ENCODE data around the gene SMIM33.
"Not testable (repeated sequence)": the region's sequence is repeated elsewhere in the genome, so short reads cannot be mapped to it uniquely, and the experiment has no call there.

SMIM33 gene

DNA sequence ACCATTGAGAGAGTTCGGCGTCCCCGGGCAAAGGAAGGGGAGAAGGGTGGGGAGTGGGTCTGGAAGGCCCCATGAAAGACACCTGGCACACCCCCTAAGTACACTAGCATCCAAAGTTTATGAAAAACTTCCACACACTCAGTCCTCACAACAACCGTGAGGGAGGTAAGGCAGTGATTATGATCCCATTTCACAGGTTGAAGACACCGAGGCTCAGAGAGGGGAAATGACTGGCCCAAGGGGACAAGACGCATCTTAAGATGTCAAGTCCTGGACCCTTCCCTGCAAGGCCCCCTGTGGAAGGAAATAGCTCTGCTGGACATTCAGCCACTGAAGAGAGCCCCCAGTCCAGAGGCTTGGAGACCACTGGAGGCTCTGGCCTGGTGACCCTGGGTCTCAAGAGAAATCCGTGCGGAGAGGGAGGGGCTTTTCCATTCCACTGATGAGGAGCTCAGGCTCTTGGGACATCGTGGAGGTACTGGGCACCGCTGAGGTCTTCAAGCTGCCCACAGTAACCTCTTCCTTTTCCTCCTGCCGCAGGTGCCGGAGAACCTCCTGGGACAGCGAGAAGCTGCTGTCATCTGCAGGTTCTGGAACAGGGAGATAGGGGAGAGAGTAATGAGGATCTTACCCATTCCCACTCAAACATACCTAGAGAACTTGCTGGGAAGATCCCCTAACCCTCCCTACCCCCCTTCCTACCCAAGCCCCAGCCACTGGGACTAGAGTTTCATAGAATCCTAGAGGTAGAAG lies 5.2 kb downstream of the SMIM33 start:
- DNase-seq (ENCODE audit: low read depth): no peak
- no peak overlapping the region for H3K4me3 ChIP-seq (ENCODE audit: low read depth, low read length)
- TF ChIP-seq, protein P1, sequence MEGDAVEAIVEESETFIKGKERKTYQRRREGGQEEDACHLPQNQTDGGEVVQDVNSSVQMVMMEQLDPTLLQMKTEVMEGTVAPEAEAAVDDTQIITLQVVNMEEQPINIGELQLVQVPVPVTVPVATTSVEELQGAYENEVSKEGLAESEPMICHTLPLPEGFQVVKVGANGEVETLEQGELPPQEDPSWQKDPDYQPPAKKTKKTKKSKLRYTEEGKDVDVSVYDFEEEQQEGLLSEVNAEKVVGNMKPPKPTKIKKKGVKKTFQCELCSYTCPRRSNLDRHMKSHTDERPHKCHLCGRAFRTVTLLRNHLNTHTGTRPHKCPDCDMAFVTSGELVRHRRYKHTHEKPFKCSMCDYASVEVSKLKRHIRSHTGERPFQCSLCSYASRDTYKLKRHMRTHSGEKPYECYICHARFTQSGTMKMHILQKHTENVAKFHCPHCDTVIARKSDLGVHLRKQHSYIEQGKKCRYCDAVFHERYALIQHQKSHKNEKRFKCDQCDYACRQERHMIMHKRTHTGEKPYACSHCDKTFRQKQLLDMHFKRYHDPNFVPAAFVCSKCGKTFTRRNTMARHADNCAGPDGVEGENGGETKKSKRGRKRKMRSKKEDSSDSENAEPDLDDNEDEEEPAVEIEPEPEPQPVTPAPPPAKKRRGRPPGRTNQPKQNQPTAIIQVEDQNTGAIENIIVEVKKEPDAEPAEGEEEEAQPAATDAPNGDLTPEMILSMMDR (IDR thresholded peaks at IDR 0.05; ENCODE audit: low read depth, low read length, missing control alignments): no peak

DNA sequence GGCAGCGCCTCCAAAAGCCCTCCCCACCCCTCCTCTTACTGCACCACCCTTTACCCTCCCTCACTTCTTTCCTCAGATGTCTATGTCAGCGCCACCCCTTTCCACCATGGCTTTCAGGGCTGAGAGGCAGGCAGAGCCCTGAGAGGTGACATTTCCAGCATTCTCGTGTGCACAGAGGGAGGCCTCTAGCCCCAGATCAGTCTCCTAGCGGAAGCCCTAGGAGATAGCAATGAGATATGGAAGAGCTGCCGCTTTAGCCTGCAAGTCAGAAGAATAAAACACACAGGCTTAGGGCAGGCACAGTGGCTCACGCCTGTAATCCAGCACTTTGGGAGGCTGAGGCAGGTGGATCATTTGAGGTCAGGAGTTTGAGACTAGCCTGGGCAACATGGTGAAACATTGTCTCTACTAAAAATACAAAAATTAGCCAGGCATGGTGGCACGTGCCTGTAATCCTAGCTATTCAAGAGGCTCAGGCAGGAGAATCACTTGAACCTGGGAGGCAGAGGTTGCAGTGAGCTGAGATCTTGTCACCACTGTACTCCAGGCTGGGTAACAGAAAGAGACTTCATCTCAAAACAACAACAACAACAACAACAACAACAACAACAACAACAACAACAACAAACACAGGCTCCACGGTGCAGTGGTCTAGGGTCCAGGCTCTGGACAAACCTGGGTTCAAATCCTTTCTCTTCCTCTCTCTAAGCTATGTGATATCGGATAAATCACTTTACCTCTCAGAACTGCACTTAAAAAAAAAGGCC lies 8.0 kb downstream of the SMIM33 start:
- DNase-seq (ENCODE audit: low read depth); H3K4me3 ChIP-seq (ENCODE audit: low read depth, low read length): not testable (repeated sequence)

DNA sequence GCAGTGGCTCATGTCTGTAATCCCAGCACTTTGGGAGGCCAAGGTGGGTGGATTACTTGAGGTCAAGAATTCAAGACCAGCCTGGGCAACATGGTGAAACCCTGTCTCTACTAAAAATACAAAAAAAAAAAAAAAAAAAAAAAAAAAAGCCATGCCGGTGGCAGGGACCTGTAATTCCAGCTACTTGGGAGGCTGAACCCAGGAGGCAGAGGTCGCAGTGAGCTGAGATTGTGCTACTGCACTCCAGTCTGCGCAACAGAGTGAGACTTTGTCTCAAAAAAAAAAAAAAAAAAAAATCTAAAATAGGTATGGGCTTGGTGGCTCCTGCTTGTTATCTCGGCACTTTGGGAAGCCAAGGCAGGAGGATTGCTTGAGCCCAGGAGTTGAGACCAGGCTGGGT lies 8.9 kb downstream of the SMIM33 start:
- DNase-seq (ENCODE audit: low read depth): not testable (repeated sequence)

DNA sequence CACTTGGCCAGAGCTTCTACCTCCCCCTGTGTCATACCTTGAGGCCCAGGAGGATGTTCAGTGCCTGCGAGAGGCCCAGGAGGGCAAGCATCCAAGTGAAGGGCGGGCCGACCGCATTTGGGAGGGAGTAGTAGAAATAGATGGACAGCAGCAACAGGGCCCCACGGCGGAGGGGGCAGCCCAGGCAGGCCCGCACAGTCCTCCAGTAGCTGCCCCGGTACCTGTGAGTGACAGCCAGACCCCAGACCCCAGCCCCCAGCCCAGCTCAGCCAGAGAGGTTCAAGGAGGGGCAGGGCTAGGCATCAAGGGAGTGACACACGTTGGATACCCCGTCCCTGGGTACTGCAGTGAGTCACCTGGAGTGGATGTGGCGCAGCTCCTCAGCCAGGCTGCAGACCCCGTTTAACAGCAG lies 10.3 kb downstream of the SMIM33 start:
- DNase-seq (ENCODE audit: low read depth): no peak
- no peak overlapping the region for H3K4me3 ChIP-seq (ENCODE audit: low read depth, low read length)
- TF ChIP-seq, protein P1 (IDR thresholded peaks at IDR 0.05; ENCODE audit: low read depth, low read length, missing control alignments): no peak

More for the DNA sequence above, 8.9 kb downstream of the SMIM33 start:
- not testable (repeated sequence) for H3K4me3 ChIP-seq (ENCODE audit: low read depth, low read length)

DNA sequence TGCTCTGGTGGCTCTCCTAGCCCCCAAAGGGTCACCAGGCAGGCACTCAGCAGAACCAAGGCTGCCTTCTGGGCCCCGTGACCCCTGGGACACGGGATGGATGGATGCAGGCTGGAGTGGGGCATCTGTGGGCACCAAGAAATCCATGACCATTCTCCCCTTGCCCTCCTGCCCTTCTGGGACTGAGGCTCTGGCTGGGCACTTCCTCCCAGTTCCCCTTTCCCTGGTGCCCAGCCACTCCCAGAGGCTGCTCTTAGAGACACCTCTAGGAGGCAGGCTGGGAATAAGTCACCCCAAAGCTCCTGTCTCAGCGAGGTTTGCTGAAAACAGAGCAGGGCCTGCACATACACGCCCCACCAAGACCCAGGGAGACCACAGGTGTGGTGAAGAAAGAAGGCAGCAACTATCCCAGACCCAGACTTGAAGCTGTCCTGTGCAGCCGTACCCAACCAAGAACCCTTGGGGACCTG lies 10.8 kb downstream of the SMIM33 start:
- no peak overlapping the region; the same call in 1 of the 2 replicates for H3K4me3 ChIP-seq (ENCODE audit: low read depth, low read length)
- no peak for DNase-seq (ENCODE audit: low read depth)
- TF ChIP-seq, protein P1 (IDR thresholded peaks at IDR 0.05; ENCODE audit: low read depth, low read length, missing control alignments): no peak

DNA sequence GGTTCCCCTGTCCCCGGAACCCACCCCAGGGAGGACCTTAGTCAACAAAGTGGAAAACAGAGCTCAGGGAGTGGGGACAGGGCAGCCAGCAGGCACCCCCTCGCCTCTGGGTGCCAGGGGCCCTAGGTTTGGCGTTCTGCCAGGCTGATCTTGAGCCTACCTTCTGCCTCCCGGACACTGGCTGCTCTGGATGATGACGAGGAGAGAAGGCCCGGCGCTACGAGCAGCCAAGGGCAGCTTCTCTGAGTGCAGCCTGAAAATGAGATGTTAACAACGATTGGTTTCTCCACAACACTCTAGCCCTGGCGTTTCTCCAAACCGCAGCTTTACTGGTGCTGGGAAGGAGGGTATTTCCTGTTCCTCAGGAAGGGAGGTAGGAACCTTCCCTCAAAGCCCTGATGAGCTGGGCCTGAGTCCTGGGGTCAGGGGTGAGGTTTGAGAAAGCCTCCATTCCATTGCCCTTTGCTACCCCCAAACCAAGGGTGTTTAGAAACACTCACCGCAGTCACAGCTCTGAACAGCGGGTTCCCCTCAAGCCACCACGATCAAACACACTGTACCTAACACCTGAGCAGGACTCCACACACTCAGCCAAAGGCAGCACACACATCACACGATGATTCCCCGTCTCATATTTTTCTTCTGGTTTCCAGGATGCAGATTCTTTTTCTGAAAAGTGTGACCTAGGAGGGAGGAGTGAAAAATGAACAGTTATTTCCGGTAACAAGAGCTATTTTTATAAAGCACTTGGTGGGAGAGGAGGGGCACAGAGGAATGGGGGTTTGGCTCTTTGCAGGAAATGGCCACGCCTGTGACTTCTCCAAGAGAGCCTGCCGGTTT lies 11.5 kb downstream of the SMIM33 start, which contains the start of gene STING1:
Gene STING1 (minus strand): TSS at position 709 of the 840 bp plus-strand sequence. CDS start 1,054 bp downstream, outside the sequence.
- H3K4me3 ChIP-seq (ENCODE audit: low read depth, low read length): peak within 1 kb of the TSS; percentile 8
- DNase-seq (ENCODE audit: low read depth): no peak
- TF ChIP-seq, protein P1 (IDR thresholded peaks at IDR 0.05; ENCODE audit: low read depth, low read length, missing control alignments): no peak

DNA sequence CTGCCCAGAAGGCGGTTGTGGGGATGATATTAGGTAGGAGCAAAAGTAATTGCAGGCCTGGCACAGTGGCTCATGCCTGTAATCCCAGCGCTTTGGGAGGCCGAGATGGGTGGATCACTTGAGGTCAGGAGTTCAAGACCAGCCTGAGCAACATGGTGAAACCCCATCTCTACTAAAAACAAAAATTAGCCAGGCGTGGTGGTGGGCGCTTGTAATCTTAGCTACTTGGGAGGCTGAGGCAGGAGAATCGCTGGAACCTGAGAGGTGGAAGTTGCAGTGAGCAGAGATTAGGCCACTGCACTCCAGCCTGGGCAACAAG lies 12.0 kb downstream of the SMIM33 start:
- DNase-seq (ENCODE audit: low read depth); H3K4me3 ChIP-seq (ENCODE audit: low read depth, low read length): not testable (repeated sequence)

DNA sequence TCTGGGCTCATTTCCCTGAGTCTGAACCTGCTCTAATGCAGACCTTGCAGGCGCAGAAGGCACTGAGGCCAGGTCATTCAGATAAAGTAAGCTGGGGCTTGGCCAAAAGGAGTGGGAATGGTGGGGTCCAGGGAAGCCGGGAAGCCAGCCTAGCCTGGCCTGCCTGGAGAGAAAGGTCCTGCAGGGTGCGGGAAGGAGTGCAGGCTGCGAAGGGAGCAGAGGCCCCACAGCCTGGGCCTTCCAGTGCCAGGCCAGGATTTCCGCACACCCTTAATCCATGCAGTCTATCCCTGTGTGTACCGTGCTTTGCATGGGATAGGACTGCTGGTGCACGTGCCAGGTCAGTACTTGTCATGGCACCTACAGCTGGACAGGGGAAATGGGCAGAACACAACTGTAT lies 15.4 kb downstream of the SMIM33 start:
- TF ChIP-seq, protein P1 (IDR thresholded peaks at IDR 0.05; ENCODE audit: low read depth, low read length, missing control alignments): no peak
- no peak overlapping the region for H3K4me3 ChIP-seq (ENCODE audit: low read depth, low read length)
- no peak for DNase-seq (ENCODE audit: low read depth)

All from GM12864 (cell line).